ENCODE data around the gene LRBA.

DNA sequence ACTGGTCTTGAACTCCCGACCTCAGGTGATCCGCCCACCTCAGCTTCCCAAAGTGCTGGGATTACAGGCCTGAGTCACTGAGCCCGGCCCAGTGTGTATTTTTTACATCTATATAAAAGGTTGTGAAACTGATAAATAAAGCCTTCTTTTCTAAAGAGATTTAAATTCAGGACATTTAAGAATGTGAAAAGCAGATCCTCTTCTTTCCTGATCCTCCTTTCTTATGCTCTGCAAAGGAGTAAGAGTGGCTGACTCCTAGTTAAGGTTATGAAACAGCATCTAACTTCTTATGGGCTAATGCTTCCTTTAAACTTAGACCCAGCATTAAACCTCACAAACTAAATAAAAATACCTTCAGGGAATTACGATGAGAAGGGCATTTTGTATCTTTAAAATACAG, 630.8 kb downstream of the LRBA start:
- TF ChIP-seq, protein P1, sequence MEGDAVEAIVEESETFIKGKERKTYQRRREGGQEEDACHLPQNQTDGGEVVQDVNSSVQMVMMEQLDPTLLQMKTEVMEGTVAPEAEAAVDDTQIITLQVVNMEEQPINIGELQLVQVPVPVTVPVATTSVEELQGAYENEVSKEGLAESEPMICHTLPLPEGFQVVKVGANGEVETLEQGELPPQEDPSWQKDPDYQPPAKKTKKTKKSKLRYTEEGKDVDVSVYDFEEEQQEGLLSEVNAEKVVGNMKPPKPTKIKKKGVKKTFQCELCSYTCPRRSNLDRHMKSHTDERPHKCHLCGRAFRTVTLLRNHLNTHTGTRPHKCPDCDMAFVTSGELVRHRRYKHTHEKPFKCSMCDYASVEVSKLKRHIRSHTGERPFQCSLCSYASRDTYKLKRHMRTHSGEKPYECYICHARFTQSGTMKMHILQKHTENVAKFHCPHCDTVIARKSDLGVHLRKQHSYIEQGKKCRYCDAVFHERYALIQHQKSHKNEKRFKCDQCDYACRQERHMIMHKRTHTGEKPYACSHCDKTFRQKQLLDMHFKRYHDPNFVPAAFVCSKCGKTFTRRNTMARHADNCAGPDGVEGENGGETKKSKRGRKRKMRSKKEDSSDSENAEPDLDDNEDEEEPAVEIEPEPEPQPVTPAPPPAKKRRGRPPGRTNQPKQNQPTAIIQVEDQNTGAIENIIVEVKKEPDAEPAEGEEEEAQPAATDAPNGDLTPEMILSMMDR (IDR thresholded peaks at IDR 0.05): no peak
- TF ChIP-seq POLR2A (IDR thresholded peaks at IDR 0.05) (no peak), POLR2AphosphoS5 (IDR thresholded peaks at IDR 0.05; ENCODE audit: insufficient read depth in 1 of 2, low read depth in 1 of 2) (no peak)
